Fibroblast of mammary gland (primary cell): Measurements from ENCODE around the gene NELL2.

Experiments
- DNase-seq: peaks from one replicate; pipeline ENCODE4 v3.0.0-alpha.2; 2010; ENCODE audit warnings: low read depth
- H3K4me3 ChIP-seq: 2 replicates; pipeline ENCODE4 v1.5.1; 2011; ENCODE audit warnings: low read depth, mild to moderate bottlenecking, low read length, moderate library complexity; ENCODE audit not compliant: control insufficient read depth
- TF ChIP-seq, protein P1 (sequence below): conservative IDR thresholded peaks from 2 replicates; pipeline ENCODE4 v1.5.1; 2011; ENCODE audit warnings: low read depth, low read length, inconsistent platforms; ENCODE audit not compliant: control insufficient read depth, insufficient read depth

The NELL2 gene

DNA sequence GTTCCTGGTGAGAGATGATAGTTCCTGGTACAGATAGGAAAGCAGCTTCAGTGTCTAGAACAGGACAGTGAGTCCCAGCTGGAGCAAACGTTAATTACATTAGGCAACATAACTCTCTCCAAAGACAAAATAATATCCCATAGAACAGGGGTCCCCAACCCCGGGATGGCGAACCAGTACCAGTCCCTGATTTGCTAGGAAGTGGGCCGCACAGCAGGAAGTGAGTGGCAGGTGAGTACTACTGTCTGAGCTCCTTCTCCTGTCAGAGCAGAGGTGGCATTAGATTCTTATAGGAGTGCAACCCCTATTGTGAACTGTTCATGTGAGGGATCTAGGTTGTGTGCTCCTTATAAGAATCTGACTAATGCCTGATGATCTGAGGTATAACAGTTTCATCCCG lies 204.1 kb downstream of the NELL2 start:
- DNase-seq: no peak
- TF ChIP-seq, protein P1, sequence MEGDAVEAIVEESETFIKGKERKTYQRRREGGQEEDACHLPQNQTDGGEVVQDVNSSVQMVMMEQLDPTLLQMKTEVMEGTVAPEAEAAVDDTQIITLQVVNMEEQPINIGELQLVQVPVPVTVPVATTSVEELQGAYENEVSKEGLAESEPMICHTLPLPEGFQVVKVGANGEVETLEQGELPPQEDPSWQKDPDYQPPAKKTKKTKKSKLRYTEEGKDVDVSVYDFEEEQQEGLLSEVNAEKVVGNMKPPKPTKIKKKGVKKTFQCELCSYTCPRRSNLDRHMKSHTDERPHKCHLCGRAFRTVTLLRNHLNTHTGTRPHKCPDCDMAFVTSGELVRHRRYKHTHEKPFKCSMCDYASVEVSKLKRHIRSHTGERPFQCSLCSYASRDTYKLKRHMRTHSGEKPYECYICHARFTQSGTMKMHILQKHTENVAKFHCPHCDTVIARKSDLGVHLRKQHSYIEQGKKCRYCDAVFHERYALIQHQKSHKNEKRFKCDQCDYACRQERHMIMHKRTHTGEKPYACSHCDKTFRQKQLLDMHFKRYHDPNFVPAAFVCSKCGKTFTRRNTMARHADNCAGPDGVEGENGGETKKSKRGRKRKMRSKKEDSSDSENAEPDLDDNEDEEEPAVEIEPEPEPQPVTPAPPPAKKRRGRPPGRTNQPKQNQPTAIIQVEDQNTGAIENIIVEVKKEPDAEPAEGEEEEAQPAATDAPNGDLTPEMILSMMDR: no peak
- no peak overlapping the region for H3K4me3 ChIP-seq

- DNase-seq: no peak
- TF ChIP-seq, protein P1: no peak
- no peak overlapping the region for H3K4me3 ChIP-seq
Observed at GRCh38 chr12:44668443-44668842, 207.7 kb downstream of the NELL2 start.

DNA sequence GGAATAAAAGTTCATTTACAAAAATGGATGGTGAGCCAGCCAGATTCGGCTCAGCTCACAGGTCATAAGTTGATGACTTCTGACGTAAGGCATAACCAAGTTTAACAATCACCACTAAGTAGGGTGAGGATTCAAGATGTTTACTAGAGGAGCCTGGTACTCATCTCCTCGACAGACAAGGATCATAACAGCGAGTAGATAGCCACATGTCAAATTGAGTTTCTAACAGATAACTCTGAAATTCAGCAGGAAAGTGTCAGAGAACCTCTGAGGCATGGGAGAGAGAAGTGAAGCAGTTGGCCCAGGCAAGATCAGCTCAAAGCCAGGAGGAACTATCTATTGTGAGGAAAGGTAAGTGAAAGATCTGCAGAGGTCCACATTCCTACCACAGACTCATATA lies 208.7 kb downstream of the NELL2 start:
- H3K4me3 ChIP-seq: no peak overlapping the region
- no peak for DNase-seq
- TF ChIP-seq, protein P1: no peak

DNA sequence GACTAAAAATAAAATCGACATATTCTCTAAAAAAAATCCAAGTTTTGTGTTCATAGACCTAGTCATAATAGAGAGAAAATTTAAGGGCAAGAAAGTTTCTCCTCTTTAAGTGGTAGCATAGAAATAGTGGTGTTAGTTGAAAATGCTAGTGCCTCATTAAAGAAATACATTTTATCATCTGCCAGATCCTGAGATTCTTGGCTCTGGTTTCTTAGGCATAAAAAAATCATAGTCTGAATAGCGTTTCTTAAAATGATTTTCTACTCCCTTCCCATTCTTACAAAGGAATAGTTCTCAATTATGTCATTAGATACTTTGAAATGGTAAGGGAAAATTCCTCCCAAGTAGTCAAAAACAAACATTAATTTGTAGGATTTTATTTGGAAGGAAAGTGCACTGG lies 212.8 kb downstream of the NELL2 start:
- no peak for DNase-seq
- TF ChIP-seq, protein P1: no peak
- H3K4me3 ChIP-seq: no peak overlapping the region

DNA sequence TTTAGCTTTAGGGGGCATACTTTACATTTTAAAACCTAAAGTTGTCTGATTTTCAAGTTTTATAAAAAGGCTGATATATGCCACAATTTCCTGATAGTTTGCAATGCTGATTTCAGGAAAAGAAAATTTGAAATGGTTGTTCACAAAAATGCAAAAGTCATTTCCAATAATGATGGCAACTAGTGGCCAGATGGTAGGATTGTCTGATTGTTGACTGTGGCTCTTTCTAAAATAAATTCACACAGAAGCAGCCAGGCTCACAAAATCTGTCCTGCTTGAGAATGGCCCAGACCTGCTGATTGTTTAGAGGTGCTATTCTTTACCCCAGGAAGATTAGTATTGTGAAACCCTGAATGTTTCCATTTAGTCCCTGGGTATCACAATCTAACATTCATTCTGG lies 220.3 kb downstream of the NELL2 start:
- TF ChIP-seq, protein P1: no peak
- no peak overlapping the region for H3K4me3 ChIP-seq
- DNase-seq: no peak

DNA sequence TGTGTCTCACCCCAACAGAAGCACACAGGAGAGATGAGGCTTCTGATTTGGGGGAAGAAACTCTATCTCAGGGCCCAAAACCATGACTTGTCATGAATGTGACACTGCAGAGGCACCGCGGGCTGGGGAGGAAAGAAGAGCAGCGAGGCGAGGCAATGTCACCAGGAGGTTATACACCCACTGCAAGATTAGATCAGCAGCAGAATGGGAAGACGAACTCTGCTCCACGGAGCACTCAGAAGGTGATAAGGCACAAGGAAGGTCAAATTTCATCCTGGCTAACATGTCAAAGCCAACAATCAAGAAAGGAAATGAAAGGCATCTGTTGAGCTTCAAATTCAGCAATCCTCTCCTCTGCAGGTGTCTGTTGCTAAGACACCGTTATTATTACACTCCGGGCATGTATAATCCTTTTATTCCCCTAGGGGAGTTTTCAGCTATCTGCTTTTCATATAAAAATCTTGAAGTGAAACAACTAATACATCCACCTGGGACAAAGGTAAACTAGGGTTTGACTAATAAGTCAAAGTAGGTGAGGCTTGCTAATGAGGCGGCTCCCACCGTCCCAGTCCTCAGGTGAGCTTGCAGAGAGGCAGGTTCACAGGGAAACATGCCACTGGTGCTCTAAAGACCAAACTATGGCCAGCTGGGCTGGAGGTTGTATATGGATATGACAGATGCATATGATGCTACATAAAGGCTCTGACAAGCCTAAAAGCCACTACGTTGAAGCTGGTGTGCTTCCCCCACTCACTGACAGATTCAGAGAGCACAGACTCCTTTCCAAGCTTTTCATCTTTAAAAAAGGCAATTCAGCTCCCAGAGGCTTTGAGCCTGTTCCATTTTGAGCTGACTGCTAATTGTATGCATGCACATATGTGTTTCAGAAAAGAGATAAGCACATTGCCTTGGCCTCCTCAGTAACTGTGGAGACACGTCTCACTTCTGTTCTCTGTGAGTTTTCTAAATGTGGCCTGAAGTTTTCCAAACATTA lies 221.2 kb downstream of the NELL2 start:
- TF ChIP-seq, protein P1: no peak
- no peak for DNase-seq
- no peak overlapping the region for H3K4me3 ChIP-seq
